ENCODE data around the gene MAP3K14. TPM values are rescaled to one million over a fixed set of nuclear protein-coding genes. Genes with fewer than 3 reads are reported as not detected.

Gene MAP3K14
- total and polyA plus RNA-seq, 2 of the 4 experiments (the other 2 are of a cell fraction): 4.1 to 21.7 TPM

DNA sequence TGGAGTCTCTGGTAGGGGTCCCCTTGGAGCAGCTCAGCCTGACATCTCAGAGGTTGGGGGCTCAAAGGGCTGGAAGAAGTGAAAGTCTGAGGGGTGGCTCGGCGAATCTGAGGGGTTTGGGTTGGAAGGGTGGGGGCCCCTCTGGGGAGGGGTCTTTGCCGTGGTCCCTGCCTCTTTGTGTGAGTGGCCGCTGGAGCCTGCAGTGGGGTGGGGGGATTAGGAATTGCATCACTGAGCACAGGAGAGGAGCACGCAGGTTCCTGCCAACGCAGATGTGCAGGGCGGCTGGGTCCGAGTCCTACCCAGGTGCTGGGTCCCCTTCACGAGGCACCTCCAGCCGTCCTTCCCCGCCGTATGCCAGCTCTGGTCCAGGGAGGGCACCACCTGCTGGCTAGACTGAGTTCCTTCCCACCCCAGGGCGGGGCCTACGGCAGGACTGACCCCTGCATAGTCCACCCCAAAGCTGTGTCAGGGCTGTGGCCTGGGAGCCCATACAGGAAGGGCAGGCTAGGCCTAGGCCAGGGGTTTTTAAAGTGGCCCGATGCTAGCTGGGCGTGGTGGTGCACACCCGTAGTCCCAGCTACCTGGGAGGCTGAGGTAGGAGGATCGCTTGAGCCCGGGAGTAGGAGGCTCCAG lies 85.2 kb downstream of the MAP3K14 start:
- Histone ChIP-seq H2BK15ac (ENCODE audit: low read depth, low read length) (no peak overlapping the region), H3K79me1 (ENCODE audit: low read depth in 1 of 2, low read length in 2 of 2) (peaks cover 0 to 24% of the 10 kb centered on the region in 2 experiments; a peak in 3 of 4 replicates), H4K5ac (ENCODE audit: low read depth, low read length) (no peak overlapping the region; the same call in 1 of the 2 replicates), H3K56ac (ENCODE audit: extremely low read depth, insufficient read depth, low read length) (no peak overlapping the region), H3K27me3 (ENCODE audit: control insufficient read depth, insufficient read depth, low read length) (no peaks in the 10 kb centered on the region), H3K9me1 (ENCODE audit: insufficient read depth, low read length) (peaks cover 24% of the 10 kb centered on the region), H3K36me3 (ENCODE audit: control insufficient read depth, insufficient read depth, low read length) (no peaks in the 10 kb centered on the region), H2BK5ac (ENCODE audit: low read depth, low read length, poor library complexity, severe bottlenecking) (no peak overlapping the region), H4K91ac (ENCODE audit: insufficient read depth, low read depth, low read length) (no peak overlapping the region; the same call in 1 of the 2 replicates), H2BK20ac (ENCODE audit: low read depth, low read length) (no peak overlapping the region), H3K9me3 (ENCODE audit: control insufficient read depth, insufficient read depth, low read length) (no peaks in the 10 kb centered on the region), H3K18ac (ENCODE audit: low read depth, low read length) (no peak overlapping the region), H3K4me2 (ENCODE audit: low read depth, low read length) (no peak overlapping the region), H4K8ac (ENCODE audit: low read depth in 2 of 2, low read length in 2 of 2) (no peak overlapping the region), H3K4me3 (ENCODE audit: insufficient read depth, low read depth, low read length) (no peak overlapping the region), H3K9ac (ENCODE audit: low read depth, low read length) (no peak overlapping the region), H2AK5ac (ENCODE audit: low read depth, low read length) (peak overlapping the region; percentile 14), H2AFZ (replicated peaks; ENCODE audit: low read length, poor library complexity) (no peak overlapping the region), H2AK9ac (replicated peaks; ENCODE audit: low read depth, low read length, poor library complexity) (peak overlapping the region; percentile 71), H3K4me1 (ENCODE audit: control insufficient read depth, insufficient read depth, low read length) (peaks cover 37% of the 10 kb centered on the region), H3K23ac (ENCODE audit: low read depth, low read length) (no peak overlapping the region), H4K20me1 (ENCODE audit: insufficient read depth, low read length) (no peaks in the 10 kb centered on the region), H3K4ac (ENCODE audit: low read depth, low read length) (no peak overlapping the region), H3K14ac (replicated peaks; ENCODE audit: low read depth, low read length) (no peak overlapping the region), H2BK120ac (ENCODE audit: low read depth, low read length) (no peak overlapping the region; the same call in 1 of the 2 replicates), H3K27ac (ENCODE audit: insufficient read depth, low read length) (no peak overlapping the region)
- DNase-seq (no peak), ATAC-seq (ENCODE audit: low read depth) (no peak)
- intact Hi-C loops (cut with micrococcal nuclease) (no loop called here), in situ Hi-C loops (cut with MboI; ENCODE audit: low sequenced_read_pairs) (no loop called here), dilution Hi-C loops (cut with HindIII; ENCODE audit: low sequenced_read_pairs, unreplicated experiment) (no loop called here)
- ChIA-PET POLR2A (ENCODE audit: unreplicated experiment) (no interaction called here), CTCF (interaction anchor here (0.8 to 1.3 kb wide), 2 partner anchors 12 kb away, joined by 3 read pairs; no protein-coding TSS in a partner anchor)
- BruUV-seq (replicated peaks): no TSS peak
- 77% methylated on average over 9 of the region's 19 CpGs; no CpG with 5 or more reads in 1 of the 2 experiments for WGBS, 2 experiments (ENCODE audit: extremely low coverage in 2 of 2, insufficient read length in 1 of 2)
- TF ChIP-seq POLR2A (IDR thresholded peaks at IDR 0.05; ENCODE audit: low read depth, low read length): no peak
- peak; percentile 29 for TF ChIP-seq CTCF (conservative IDR thresholded peaks at IDR 0.05; ENCODE audit: low read depth, low read length)
